HEK293T (cell line): ENCODE measurements around the gene SSU72.
"Not testable (repeated sequence)": the region's sequence is repeated elsewhere in the genome, so short reads cannot be mapped to it uniquely, and the experiment has no call there.

Experiments used
- CTCF ChIA-PET: fragments of 350-600 bp; formaldehyde crosslinking; extraction: SDS; loops from one replicate; lab custom pipeline; 2021; ENCODE audit warnings: antibody characterized with exemption, inconsistent platforms; lab: Yijun Ruan, JAX
- POLR2A ChIA-PET: fragments of 350-600 bp; formaldehyde crosslinking; extraction: SDS; loops from one replicate; lab custom pipeline; 2020; ENCODE audit warnings: antibody characterized with exemption, inconsistent platforms; lab: Yijun Ruan, JAX
- DNase-seq: peaks from one replicate; pipeline ENCODE4 v3.0.0; 2012; ENCODE audit warnings: mixed read lengths; ENCODE audit errors: extremely low spot score
- ARNT ChIP-seq: fragments of 450-650 bp; IDR thresholded peaks from 2 replicates; pipeline ENCODE4 v1.6.1; 2017; ENCODE audit warnings: mild to moderate bottlenecking
- BHLHE40 ChIP-seq: fragments of 450-650 bp; IDR thresholded peaks from 2 replicates; pipeline ENCODE4 v1.6.1; 2016; ENCODE audit warnings: mild to moderate bottlenecking, moderate library complexity, borderline replicate concordance
- CTBP1 ChIP-seq: fragments of 450-650 bp; IDR thresholded peaks from 2 replicates; pipeline ENCODE4 v1.6.1; 2016; ENCODE audit warnings: borderline replicate concordance
- ELF4 ChIP-seq: fragments of 450-650 bp; IDR thresholded peaks from 2 replicates; pipeline ENCODE4 v1.6.1; 2017; ENCODE audit warnings: antibody characterized with exemption
- FOXA1 ChIP-seq: fragments of 450-650 bp; IDR thresholded peaks from 2 replicates; pipeline ENCODE4 v1.6.1; 2016; ENCODE audit warnings: mild to moderate bottlenecking
- FOXK2 ChIP-seq: fragments of 450-650 bp; IDR thresholded peaks from 2 replicates; pipeline ENCODE4 v1.6.1; 2016; ENCODE audit warnings: mild to moderate bottlenecking
- FOXM1 ChIP-seq: fragments of 450-650 bp; IDR thresholded peaks from 2 replicates; pipeline ENCODE4 v1.6.1; 2017; ENCODE audit warnings: mild to moderate bottlenecking, borderline replicate concordance
- HDGF ChIP-seq: fragments of 450-650 bp; IDR thresholded peaks from 2 replicates; pipeline ENCODE4 v1.6.1; 2017; ENCODE audit warnings: antibody characterized with exemption, borderline replicate concordance
- L3MBTL2 ChIP-seq: fragments of 450-650 bp; conservative IDR thresholded peaks from 2 replicates; pipeline ENCODE4 v1.6.1; 2016; ENCODE audit warnings: mild to moderate bottlenecking
- LEF1 ChIP-seq: fragments of 450-650 bp; IDR thresholded peaks from 2 replicates; pipeline ENCODE4 v1.6.1; 2017; ENCODE audit warnings: mild to moderate bottlenecking, borderline replicate concordance
- NFRKB ChIP-seq: fragments of 450-650 bp; IDR thresholded peaks from 2 replicates; pipeline ENCODE4 v1.6.1; 2016; ENCODE audit warnings: mild to moderate bottlenecking, moderate library complexity
- PKNOX1 ChIP-seq: fragments of 450-650 bp; IDR thresholded peaks from 2 replicates; pipeline ENCODE4 v1.6.1; 2016
- SP1 ChIP-seq: fragments of 450-650 bp; IDR thresholded peaks from 2 replicates; pipeline ENCODE4 v1.6.1; 2017
- SUZ12 ChIP-seq: fragments of 450-650 bp; IDR thresholded peaks from 2 replicates; pipeline ENCODE4 v1.6.1; 2016; ENCODE audit warnings: mild to moderate bottlenecking
- TARDBP ChIP-seq: fragments of 450-650 bp; IDR thresholded peaks from 2 replicates; pipeline ENCODE4 v1.6.1; 2016
- ZNF384 ChIP-seq: fragments of 450-650 bp; IDR thresholded peaks from 2 replicates; pipeline ENCODE4 v1.6.1; 2016

SSU72 gene

GRCh38 chr1:1529321-1529720, 45.3 kb downstream of the SSU72 start:
- CTCF ChIA-PET, result no interaction called here
- TF ChIP-seq HDGF (no peak), SUZ12 (no peak), L3MBTL2 (no peak), ELF4 (no peak), ARNT (no peak), FOXA1 (no peak), FOXK2 (no peak), BHLHE40 (no peak), ZNF384 (no peak), TARDBP (no peak), NFRKB (no peak)
- peak; percentile 1 for DNase-seq
- POLR2A ChIA-PET, result no interaction called here

- CTCF ChIA-PET, result interaction anchor here (0.7 kb wide), 1 partner anchor 25 kb away, joined by 3 read pairs; no protein-coding TSS in a partner anchor
- DNase-seq, result peak; percentile 2
- TF ChIP-seq CTBP1 (no peak), SUZ12 (no peak), FOXM1 (no peak), SP1 (no peak), ARNT (no peak), FOXK2 (no peak), ZNF384 (no peak), L3MBTL2 (no peak), BHLHE40 (no peak), ELF4 (no peak), LEF1 (no peak), TARDBP (no peak), NFRKB (no peak), PKNOX1 (no peak), HDGF (no peak), FOXA1 (no peak)
- POLR2A ChIA-PET, result no interaction called here
Measured at GRCh38 chr1:1528301-1529267, 46.1 kb downstream of the SSU72 start.

GRCh38 chr1:1527092-1527816, 47.4 kb downstream of the SSU72 start:
- POLR2A ChIA-PET, result no interaction called here
- no peak for DNase-seq
- CTCF ChIA-PET, result no interaction called here
- no peak for TF ChIP-seq ZNF384
- no peak for TF ChIP-seq CTBP1
- TF ChIP-seq SP1, result no peak
- TF ChIP-seq L3MBTL2, result no peak

- CTCF ChIA-PET, POLR2A ChIA-PET: not testable (repeated sequence)
Measured at GRCh38 chr1:1526476-1526875, 48.2 kb downstream of the SSU72 start.

DNA sequence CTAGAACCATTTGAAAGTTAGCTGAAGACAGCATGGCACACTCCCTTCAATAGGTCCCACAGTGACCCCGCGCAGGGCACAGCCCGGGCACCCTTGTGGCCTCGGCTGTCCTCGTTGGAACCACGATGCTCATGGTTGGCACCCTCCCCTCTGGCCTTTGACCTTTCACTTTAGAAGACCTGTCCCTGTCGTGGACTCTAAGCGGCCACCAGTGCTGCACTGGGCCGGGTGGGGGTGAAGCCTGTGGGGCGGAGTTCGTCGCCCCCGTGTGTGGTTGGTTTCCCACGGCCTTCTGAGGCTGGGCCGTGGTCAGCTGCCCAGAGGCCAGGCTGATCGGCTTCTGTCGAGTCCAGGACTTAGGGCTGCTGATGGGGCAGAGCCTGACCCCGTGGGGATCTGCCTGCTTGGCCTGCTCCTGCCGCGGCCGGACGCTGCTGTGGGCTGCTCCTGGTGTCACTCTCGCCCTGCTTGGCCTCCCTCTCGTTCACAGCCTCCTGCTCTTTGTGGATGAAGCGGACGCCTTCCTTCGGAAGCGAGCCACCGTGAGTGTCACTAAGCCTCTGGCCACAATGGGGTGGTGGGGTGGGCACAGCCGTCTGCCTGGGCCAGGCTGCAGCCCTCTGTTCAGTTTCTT, 49.8 kb downstream of the SSU72 start:
- POLR2A ChIA-PET, CTCF ChIA-PET: not testable (repeated sequence)

More at GRCh38 chr1:1526476-1526875, 48.2 kb downstream of the SSU72 start:
- not testable (repeated sequence) for DNase-seq

GRCh38 chr1:1523651-1524050, 51.0 kb downstream of the SSU72 start:
- DNase-seq, CTCF ChIA-PET: not testable (repeated sequence)
- POLR2A ChIA-PET, result interaction anchor here (0.7 kb wide), 1 partner anchor 13 kb away, joined by 3 read pairs; no protein-coding TSS in a partner anchor

More for the DNA sequence above, 49.8 kb downstream of the SSU72 start:
- DNase-seq, result not testable (repeated sequence)

- CTCF ChIA-PET, DNase-seq: not testable (repeated sequence)
- POLR2A ChIA-PET, result interaction anchor here (0.7 kb wide), 1 partner anchor 13 kb away, joined by 3 read pairs; no protein-coding TSS in a partner anchor
Measured at GRCh38 chr1:1523226-1523625, 51.4 kb downstream of the SSU72 start.

GRCh38 chr1:1522536-1522935, 52.1 kb downstream of the SSU72 start:
- DNase-seq, POLR2A ChIA-PET, CTCF ChIA-PET: not testable (repeated sequence)
